C4-2B (cell line): ENCODE measurements around the gene RPS27A.

Experiments used
- ZFX ChIP-seq: fragments of 450-650 bp; IDR thresholded peaks from 2 replicates; pipeline ENCODE4 v1.6.1; 2017
- TF ChIP-seq, protein P1 (sequence below): fragments of 450-650 bp; conservative IDR thresholded peaks from 2 replicates; pipeline ENCODE4 v1.5.1; 2017; ENCODE audit warnings: mild to moderate bottlenecking

DNA sequence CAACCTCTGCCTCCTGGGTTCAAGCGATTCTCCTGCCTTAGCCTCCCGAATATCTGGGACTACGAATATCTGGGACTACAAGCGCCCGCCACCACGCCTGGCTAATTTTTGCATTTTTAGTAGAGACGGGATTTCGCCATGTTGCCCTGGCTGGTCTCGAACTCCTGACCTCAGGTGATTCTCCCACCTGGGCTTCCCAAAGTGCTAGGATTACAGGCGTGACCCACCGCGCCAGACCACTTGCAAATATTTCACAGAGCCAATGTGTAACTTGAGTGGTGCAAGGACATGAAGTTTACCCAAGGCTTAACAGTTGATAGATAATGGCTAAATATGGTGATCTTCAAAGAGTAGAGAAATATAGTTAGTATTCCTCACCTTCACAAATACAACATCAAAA, 50.6 kb downstream of the RPS27A start:
- TF ChIP-seq, protein P1, sequence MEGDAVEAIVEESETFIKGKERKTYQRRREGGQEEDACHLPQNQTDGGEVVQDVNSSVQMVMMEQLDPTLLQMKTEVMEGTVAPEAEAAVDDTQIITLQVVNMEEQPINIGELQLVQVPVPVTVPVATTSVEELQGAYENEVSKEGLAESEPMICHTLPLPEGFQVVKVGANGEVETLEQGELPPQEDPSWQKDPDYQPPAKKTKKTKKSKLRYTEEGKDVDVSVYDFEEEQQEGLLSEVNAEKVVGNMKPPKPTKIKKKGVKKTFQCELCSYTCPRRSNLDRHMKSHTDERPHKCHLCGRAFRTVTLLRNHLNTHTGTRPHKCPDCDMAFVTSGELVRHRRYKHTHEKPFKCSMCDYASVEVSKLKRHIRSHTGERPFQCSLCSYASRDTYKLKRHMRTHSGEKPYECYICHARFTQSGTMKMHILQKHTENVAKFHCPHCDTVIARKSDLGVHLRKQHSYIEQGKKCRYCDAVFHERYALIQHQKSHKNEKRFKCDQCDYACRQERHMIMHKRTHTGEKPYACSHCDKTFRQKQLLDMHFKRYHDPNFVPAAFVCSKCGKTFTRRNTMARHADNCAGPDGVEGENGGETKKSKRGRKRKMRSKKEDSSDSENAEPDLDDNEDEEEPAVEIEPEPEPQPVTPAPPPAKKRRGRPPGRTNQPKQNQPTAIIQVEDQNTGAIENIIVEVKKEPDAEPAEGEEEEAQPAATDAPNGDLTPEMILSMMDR = no peak
- no peak for TF ChIP-seq ZFX
